Fibroblast of the aortic adventitia (primary cell): ENCODE data around the gene SLCO3A1. TPM values are rescaled to one million over a fixed set of nuclear protein-coding genes. Genes with fewer than 3 reads are reported as not detected.

ENCODE experiments used
- DNase-seq: peaks from one replicate; pipeline ENCODE4 v3.0.0-alpha.2; 2010; ENCODE audit warnings: low read depth
- H3K4me3 ChIP-seq: 2 replicates; pipeline ENCODE4 v1.5.1; 2011; ENCODE audit warnings: low read depth, mild to moderate bottlenecking, control low read depth, low read length, moderate library complexity
- total RNA-seq: library from RNA; depleted of rRNA; stranded (reverse); fragments of >200 nt; gene quantifications from 2 replicates; pipeline ENCODE4 v1.2.3, GENCODE V29; 2012; ENCODE audit warnings: low replicate concordance
- TF ChIP-seq, protein P1 (sequence below): IDR thresholded peaks from 2 replicates; pipeline ENCODE4 v1.5.1; 2011; ENCODE audit warnings: mild to moderate bottlenecking, low read length, control low read depth, inconsistent platforms; ENCODE audit not compliant: insufficient read depth

The SLCO3A1 gene
- total RNA-seq, 1 donor, result 8.9 TPM

DNA sequence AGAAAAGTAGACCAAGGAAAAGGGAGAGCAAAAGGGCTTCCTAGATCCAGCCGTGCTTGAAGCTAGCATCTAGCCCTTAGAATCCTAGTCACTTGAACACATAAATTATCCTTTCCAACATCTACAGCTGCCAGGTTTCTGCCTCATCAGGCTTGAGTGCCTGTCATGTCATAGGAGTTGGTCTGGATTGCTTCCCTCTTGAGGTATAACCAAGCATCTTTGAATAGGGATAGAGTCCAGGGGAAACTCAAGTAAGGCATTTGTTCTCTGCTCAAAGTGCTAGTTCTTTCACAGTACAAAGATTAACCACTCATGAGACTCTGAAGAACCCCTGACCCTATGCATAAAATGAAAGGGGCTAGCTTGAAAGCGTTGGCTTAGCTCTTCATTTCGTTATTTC is 72.3 kb downstream of the SLCO3A1 start:
- no peak for DNase-seq
- TF ChIP-seq, protein P1, sequence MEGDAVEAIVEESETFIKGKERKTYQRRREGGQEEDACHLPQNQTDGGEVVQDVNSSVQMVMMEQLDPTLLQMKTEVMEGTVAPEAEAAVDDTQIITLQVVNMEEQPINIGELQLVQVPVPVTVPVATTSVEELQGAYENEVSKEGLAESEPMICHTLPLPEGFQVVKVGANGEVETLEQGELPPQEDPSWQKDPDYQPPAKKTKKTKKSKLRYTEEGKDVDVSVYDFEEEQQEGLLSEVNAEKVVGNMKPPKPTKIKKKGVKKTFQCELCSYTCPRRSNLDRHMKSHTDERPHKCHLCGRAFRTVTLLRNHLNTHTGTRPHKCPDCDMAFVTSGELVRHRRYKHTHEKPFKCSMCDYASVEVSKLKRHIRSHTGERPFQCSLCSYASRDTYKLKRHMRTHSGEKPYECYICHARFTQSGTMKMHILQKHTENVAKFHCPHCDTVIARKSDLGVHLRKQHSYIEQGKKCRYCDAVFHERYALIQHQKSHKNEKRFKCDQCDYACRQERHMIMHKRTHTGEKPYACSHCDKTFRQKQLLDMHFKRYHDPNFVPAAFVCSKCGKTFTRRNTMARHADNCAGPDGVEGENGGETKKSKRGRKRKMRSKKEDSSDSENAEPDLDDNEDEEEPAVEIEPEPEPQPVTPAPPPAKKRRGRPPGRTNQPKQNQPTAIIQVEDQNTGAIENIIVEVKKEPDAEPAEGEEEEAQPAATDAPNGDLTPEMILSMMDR, result no peak

GRCh38 chr15:91926908-91927270 is 73.4 kb downstream of the SLCO3A1 start:
- TF ChIP-seq, protein P1, result no peak
- H3K4me3 ChIP-seq, result no peak overlapping the region
- peak; percentile 18 for DNase-seq

More for the DNA sequence above, 72.3 kb downstream of the SLCO3A1 start:
- no peak overlapping the region for H3K4me3 ChIP-seq

DNA sequence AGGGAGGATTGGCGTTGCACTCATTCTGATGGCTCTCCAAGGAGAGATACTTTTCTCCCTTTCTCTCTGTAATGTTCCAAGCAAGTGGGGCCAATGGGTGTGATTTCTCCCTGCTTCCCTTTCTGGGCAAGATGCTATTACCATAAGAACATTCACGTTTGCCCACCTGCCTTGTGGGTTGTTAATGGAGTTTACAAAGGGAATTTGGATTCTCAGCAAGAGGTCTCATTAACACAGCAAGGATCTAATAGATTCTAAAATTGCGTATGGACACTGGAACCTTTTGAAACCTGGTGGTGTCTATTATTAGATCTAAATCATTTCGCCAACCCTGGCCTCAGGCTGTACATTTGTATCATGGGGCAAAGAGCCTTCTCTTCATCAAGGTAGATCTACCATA is 74.1 kb downstream of the SLCO3A1 start:
- DNase-seq, result no peak
- TF ChIP-seq, protein P1, result no peak

DNA sequence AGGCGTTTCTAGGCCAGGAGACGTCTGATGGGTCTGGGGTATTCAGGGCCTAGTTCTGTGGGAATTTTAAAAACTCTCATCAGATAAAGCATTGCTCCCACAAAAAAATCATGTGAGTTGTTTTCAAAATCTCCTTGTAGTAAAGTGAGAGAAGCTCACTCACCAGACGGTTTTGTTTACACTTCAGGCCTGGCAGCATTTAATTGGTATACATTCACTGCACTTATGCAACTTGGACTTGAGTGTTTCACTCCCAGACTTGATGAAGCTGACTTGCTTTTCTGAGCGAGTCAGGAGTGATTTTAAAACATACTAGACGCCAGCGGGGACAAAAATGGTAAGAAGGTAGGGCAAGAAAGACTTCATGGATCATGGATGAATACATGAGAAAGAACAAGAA is 75.2 kb downstream of the SLCO3A1 start:
- H3K4me3 ChIP-seq, result no peak overlapping the region
- DNase-seq, result no peak
- TF ChIP-seq, protein P1, result no peak

More for the DNA sequence above, 74.1 kb downstream of the SLCO3A1 start:
- H3K4me3 ChIP-seq, result no peak overlapping the region

DNA sequence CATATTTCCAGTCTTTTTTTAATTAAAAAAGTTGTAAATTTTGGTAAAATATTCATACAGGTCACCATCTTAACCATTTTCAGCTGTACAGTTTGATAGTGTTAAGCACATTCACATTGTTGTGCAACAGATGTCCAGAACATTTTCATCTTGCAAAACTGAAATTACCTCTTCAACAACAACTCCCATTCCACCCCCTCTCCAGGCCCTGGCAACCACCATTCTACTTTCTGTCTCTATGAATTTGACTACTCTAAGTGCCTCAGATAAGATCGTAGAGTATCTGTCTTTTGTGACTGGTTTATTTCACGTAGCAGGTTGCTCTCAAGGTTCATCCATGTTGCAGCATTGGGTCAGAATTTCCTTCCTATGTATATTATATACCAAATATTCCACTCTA is 76.0 kb downstream of the SLCO3A1 start:
- DNase-seq, result peak; percentile 27
- no peak overlapping the region for H3K4me3 ChIP-seq
- TF ChIP-seq, protein P1, result no peak

GRCh38 chr15:91930092-91930491 is 76.6 kb downstream of the SLCO3A1 start:
- no peak for DNase-seq
- H3K4me3 ChIP-seq, result no peak overlapping the region
- TF ChIP-seq, protein P1, result no peak

GRCh38 chr15:91936182-91936775 is 82.8 kb downstream of the SLCO3A1 start:
- H3K4me3 ChIP-seq, result no peak overlapping the region
- DNase-seq, result no peak
- TF ChIP-seq, protein P1, result no peak
